ENCODE data around the gene KREMEN1.

DNA sequence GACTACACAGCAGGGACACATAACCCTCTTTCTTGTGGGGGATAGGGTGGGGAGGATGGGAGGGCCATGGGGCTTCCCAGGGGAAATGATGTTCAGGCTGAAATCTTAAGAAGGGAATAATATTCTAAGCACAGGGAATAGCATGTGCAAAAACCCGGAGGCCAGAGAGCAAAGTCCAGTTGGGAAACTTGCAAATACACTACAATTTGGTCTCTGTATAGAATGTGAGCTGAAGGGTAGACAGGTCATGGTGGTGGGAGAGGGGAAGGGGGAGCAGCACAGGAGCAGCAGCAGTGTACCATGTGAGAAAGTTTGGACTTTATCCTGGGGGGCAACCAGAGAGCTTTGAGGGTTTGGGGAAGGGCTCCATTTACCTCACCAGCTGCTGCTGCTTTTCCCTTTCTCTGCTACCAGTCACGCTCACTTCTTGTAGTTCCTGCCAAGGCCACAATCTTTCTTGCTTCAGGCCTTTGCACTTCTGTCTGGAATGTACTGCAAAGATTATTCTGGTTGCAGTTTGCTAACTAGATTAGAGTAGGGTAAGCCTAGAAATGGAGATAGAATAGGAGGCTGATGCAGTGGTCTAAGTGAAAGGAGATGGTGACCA lies 43.0 kb downstream of the KREMEN1 start:
- TF ChIP-seq RNF2 (IDR thresholded peaks at IDR 0.05) (no peak), SP1 (CRISPR knock-in tag; IDR thresholded peaks at IDR 0.05) (no peak), MCM3 (IDR thresholded peaks at IDR 0.05) (no peak), MECOM (CRISPR knock-in tag; IDR thresholded peaks at IDR 0.05) (no peak), ZNF184 (CRISPR knock-in tag; IDR thresholded peaks at IDR 0.05) (no peak), STAG1 (CRISPR knock-in tag; IDR thresholded peaks at IDR 0.05; ENCODE audit: borderline replicate concordance) (no peak)
- TF ChIP-seq, protein P1, sequence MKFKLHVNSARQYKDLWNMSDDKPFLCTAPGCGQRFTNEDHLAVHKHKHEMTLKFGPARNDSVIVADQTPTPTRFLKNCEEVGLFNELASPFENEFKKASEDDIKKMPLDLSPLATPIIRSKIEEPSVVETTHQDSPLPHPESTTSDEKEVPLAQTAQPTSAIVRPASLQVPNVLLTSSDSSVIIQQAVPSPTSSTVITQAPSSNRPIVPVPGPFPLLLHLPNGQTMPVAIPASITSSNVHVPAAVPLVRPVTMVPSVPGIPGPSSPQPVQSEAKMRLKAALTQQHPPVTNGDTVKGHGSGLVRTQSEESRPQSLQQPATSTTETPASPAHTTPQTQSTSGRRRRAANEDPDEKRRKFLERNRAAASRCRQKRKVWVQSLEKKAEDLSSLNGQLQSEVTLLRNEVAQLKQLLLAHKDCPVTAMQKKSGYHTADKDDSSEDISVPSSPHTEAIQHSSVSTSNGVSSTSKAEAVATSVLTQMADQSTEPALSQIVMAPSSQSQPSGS (CRISPR knock-in tag; IDR thresholded peaks at IDR 0.05): no peak
- TF ChIP-seq, protein P2, sequence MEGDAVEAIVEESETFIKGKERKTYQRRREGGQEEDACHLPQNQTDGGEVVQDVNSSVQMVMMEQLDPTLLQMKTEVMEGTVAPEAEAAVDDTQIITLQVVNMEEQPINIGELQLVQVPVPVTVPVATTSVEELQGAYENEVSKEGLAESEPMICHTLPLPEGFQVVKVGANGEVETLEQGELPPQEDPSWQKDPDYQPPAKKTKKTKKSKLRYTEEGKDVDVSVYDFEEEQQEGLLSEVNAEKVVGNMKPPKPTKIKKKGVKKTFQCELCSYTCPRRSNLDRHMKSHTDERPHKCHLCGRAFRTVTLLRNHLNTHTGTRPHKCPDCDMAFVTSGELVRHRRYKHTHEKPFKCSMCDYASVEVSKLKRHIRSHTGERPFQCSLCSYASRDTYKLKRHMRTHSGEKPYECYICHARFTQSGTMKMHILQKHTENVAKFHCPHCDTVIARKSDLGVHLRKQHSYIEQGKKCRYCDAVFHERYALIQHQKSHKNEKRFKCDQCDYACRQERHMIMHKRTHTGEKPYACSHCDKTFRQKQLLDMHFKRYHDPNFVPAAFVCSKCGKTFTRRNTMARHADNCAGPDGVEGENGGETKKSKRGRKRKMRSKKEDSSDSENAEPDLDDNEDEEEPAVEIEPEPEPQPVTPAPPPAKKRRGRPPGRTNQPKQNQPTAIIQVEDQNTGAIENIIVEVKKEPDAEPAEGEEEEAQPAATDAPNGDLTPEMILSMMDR (IDR thresholded peaks at IDR 0.05 in 2 of 3, conservative IDR thresholded peaks at IDR 0.05 in 1 of 3; ENCODE audit: insufficient read depth in 2 of 3, low read depth in 1 of 3, low read length in 3 of 3): no peak
- TF ChIP-seq, protein P3, sequence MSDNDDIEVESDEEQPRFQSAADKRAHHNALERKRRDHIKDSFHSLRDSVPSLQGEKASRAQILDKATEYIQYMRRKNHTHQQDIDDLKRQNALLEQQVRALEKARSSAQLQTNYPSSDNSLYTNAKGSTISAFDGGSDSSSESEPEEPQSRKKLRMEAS (CRISPR knock-in tag; IDR thresholded peaks at IDR 0.05): no peak
